A549 (cell line): ENCODE data around the gene SORBS1. TPM values are rescaled to one million over a fixed set of nuclear protein-coding genes. Genes with fewer than 3 reads are reported as not detected.

Source experiments
- ATAC-seq, 2 experiments: fragments of 200-7000 bp in 1 of 2; fragments of >200 bp in 1 of 2; cut with Nextera tagmentation in 1 of 2; cut with Tn5 transposase in 1 of 2; 3 replicates each; pipeline versions ENCODE4 v1.8.0 to v1.9.1; 2018 to 2020; ENCODE audit warnings: mild to moderate bottlenecking in 1 of 2, moderate library complexity in 1 of 2
- CTCF ChIA-PET: fragments of 300-600 bp; sonication (Branson Sonifier 250); formaldehyde crosslinking; extraction: SDS; loops from one replicate; lab custom pipeline; 2021; ENCODE audit warnings: antibody characterized with exemption, inconsistent platforms; lab: Yijun Ruan, JAX
- POLR2A ChIA-PET: fragments of 350-600 bp; formaldehyde crosslinking; extraction: SDS; loops from one replicate; lab custom pipeline; 2021; ENCODE audit warnings: antibody characterized with exemption, inconsistent platforms; lab: Yijun Ruan, JAX
- DNase-seq, 2 experiments: peaks; one replicate each; pipeline versions ENCODE4 v3.0.0 to v3.0.0-alpha.2; 2011 to 2016; ENCODE audit warnings: low read depth in 1 of 2, low spot score in 1 of 2
- FAIRE-seq: peaks from 2 replicates; lab custom pipeline; 2011; peaks lifted over from hg19 to GRCh38; lab: Jason Lieb, UNC
- H3K27ac ChIP-seq, 2 experiments: fragments of >200 bp; sonication (Bioruptor Twin); formaldehyde crosslinking; 3 replicates each; pipeline ENCODE4 v1.5.1; 2016 to 2017
- H3K4me1 ChIP-seq: fragments of >200 bp; sonication (Bioruptor Twin); formaldehyde crosslinking; 3 replicates; pipeline ENCODE4 v1.6.1; 2016
- H3K4me2 ChIP-seq: fragments of >200 bp; sonication (Bioruptor Twin); formaldehyde crosslinking; 3 replicates; pipeline ENCODE4 v1.6.1; 2016
- H3K4me3 ChIP-seq: fragments of >200 bp; sonication (Bioruptor Twin); formaldehyde crosslinking; 3 replicates; pipeline ENCODE4 v1.5.1; 2016
- H3K9me3 ChIP-seq: fragments of >200 bp; sonication (Bioruptor Twin); formaldehyde crosslinking; 3 replicates; pipeline ENCODE4 v1.6.1; 2016
- ATOH8 ChIP-seq: fragments of 250-450 bp; sonication (Bioruptor Pico); IDR thresholded peaks from 2 replicates; pipeline ENCODE4 v1.5.0; 2020; ENCODE audit warnings: low read depth, mild to moderate bottlenecking, moderate library complexity
- BCL3 ChIP-seq: fragments of >200 bp; sonication (Bioruptor Twin); formaldehyde crosslinking; IDR thresholded peaks from 3 replicates; pipeline ENCODE4 v1.6.1; 2016
- BHLHE40 ChIP-seq: IDR thresholded peaks from 2 replicates; pipeline ENCODE4 v1.6.1; 2012; ENCODE audit warnings: low read depth, low read length, inconsistent platforms
- CBX8 ChIP-seq: fragments of 200-600 bp; sonication (generic); IDR thresholded peaks from 2 replicates; pipeline ENCODE4 v1.6.1; 2016
- CHD4 ChIP-seq: fragments of 200-600 bp; sonication (generic); IDR thresholded peaks from 2 replicates; pipeline ENCODE4 v1.6.1; 2016; ENCODE audit warnings: antibody characterized with exemption, mild to moderate bottlenecking, borderline replicate concordance
- CTCF ChIP-seq: fragments of >200 bp; sonication (Bioruptor Twin); formaldehyde crosslinking; IDR thresholded peaks from 3 replicates; pipeline ENCODE4 v1.5.1; 2016
- E2F6 ChIP-seq: IDR thresholded peaks from 2 replicates; pipeline ENCODE4 v1.6.1; 2012; ENCODE audit warnings: low read depth, borderline replicate concordance
- ELK1 ChIP-seq: fragments of 150-350 bp; IDR thresholded peaks from 2 replicates; pipeline ENCODE4 v1.6.1; 2014; ENCODE audit warnings: low read depth, mild to moderate bottlenecking, low read length
- FOSB ChIP-seq: fragments of 250-450 bp; sonication (Bioruptor Pico); IDR thresholded peaks from 2 replicates; pipeline ENCODE4 v1.5.0; 2020; ENCODE audit warnings: mild to moderate bottlenecking, moderate library complexity
- FOSL2 ChIP-seq, 2 experiments: fragments of 450-650 bp in 1 of 2; fragments of >200 bp in 1 of 2; sonication (Bioruptor Twin) in 1 of 2; formaldehyde crosslinking; IDR thresholded peaks; 2 replicates each; pipeline versions ENCODE4 v1.5.0 to v1.6.1; 2016 to 2020; ENCODE audit warnings: mild to moderate bottlenecking in 1 of 2, moderate library complexity in 1 of 2
- GATA3 ChIP-seq: IDR thresholded peaks from 2 replicates; pipeline ENCODE4 v1.6.1; 2012; ENCODE audit warnings: borderline replicate concordance
- HES2 ChIP-seq: fragments of >200 bp; sonication (Bioruptor Twin); formaldehyde crosslinking; IDR thresholded peaks from 2 replicates; pipeline ENCODE4 v1.6.1; 2016
- HMGXB4 ChIP-seq: fragments of 250-450 bp; sonication (Bioruptor Pico); IDR thresholded peaks from 2 replicates; pipeline ENCODE4 v1.5.0; 2021; ENCODE audit warnings: mild to moderate bottlenecking, moderate library complexity, borderline replicate concordance
- KDM1A ChIP-seq: fragments of 200-600 bp; sonication (generic); IDR thresholded peaks from 2 replicates; pipeline ENCODE4 v1.6.1; 2016; ENCODE audit warnings: low read depth, mild to moderate bottlenecking
- MYC ChIP-seq: IDR thresholded peaks from 2 replicates; pipeline ENCODE4 v1.6.1; 2012; ENCODE audit warnings: mild to moderate bottlenecking, inconsistent platforms, low read length, improper control_type of control experiment, borderline replicate concordance
- PBX3 ChIP-seq: IDR thresholded peaks from 2 replicates; pipeline ENCODE4 v1.6.1; 2012
- POLR2A ChIP-seq: IDR thresholded peaks from 2 replicates; pipeline ENCODE4 v1.6.1; 2012; ENCODE audit warnings: mild to moderate bottlenecking, low read length
- RAD21 ChIP-seq, 2 experiments: fragments of >200 bp in 1 of 2; sonication (Bioruptor Twin) in 1 of 2; formaldehyde crosslinking in 1 of 2; IDR thresholded peaks in 1 of 2; conservative IDR thresholded peaks in 1 of 2; 2 replicates in 1 of 2; 3 replicates in 1 of 2; pipeline ENCODE4 v1.6.1; 2012 to 2018; ENCODE audit warnings: inconsistent platforms in 1 of 2
- USF2 ChIP-seq: fragments of 450-650 bp; IDR thresholded peaks from 2 replicates; pipeline ENCODE4 v1.6.1; 2014; ENCODE audit warnings: antibody characterized with exemption
- WGBS: methylation state at CpG from one replicate; pipeline ENCODE4 v1.1.6; 2017; ENCODE audit errors: missing lambda C conversion rate; 5-methylcytosine and 5-hydroxymethylcytosine counted together
- polyA plus RNA-seq, 4 experiments: library from polyadenylated mRNA; depleted of rRNA in 3 of 4; stranded (reverse); fragments of >200 nt; fragmentation: RNase III in 1 of 4; extraction: RNeasy Plus Mini Kit Qiagen cat#74134 plus additional on column Dnase treatment in 1 of 4; gene quantifications; 2 replicates in 3 of 4; 3 replicates in 1 of 4; pipeline ENCODE4 v1.2.3, GENCODE V29; 2011 to 2017

Gene SORBS1
- polyA plus RNA-seq, 2 of the 4 experiments (the other 2 are of a cell fraction), result 0.39 to 0.80 TPM

GRCh38 chr10:95296764-95297163 lies 264.4 kb downstream of the SORBS1 start:
- no peak for TF ChIP-seq GATA3
- TF ChIP-seq CBX8, result no peak
- TF ChIP-seq CTCF, result no peak
- no peak for TF ChIP-seq CHD4
- TF ChIP-seq KDM1A, result no peak
- no peak for TF ChIP-seq HMGXB4 (CRISPR knock-in tag)
- no peak for TF ChIP-seq POLR2A
- TF ChIP-seq PBX3, result no peak
- no peak for TF ChIP-seq ATOH8
- TF ChIP-seq HES2, result no peak
- CTCF ChIA-PET, result interaction anchor here (0.6 to 4.6 kb wide), 5 partner anchors 15 to 324 kb away, joined by 3 to 27 read pairs (median 4); no protein-coding TSS in a partner anchor

GRCh38 chr10:95295031-95295755 lies 266.0 kb downstream of the SORBS1 start:
- H3K9me3 ChIP-seq, result no peaks in the 10 kb centered on the region
- no peaks in the 10 kb centered on the region for H3K4me1 ChIP-seq
- no peak for ATAC-seq
- no peak for DNase-seq
- 96% methylated on average over 39 of the region's 39 CpGs for WGBS
- ChIA-PET POLR2A (no interaction called here), CTCF (interaction anchor here (1.0 to 4.6 kb wide), 4 partner anchors 11 to 52 kb away, joined by 4 to 27 read pairs (median 7); no protein-coding TSS in a partner anchor)
- no peak overlapping the region for H3K4me2 ChIP-seq
- peak overlapping the region; percentile 21 to 22; a peak in 3 of 6 replicates for H3K27ac ChIP-seq
- TF ChIP-seq ATOH8 (no peak), PBX3 (no peak), USF2 (no peak), FOSL2 (IDR thresholded peaks at IDR 0.05) (no peak), FOSL2 (CRISPR knock-in tag; IDR thresholded peaks at IDR 0.05) (no peak), FOSB (CRISPR knock-in tag) (no peak), CHD4 (no peak), MYC (no peak), BHLHE40 (no peak), BCL3 (no peak), ELK1 (no peak), POLR2A (no peak), RAD21 (conservative IDR thresholded peaks at IDR 0.05 in 1 of 2, IDR thresholded peaks at IDR 0.05 in 1 of 2) (no peak), CBX8 (no peak), E2F6 (no peak)
- FAIRE-seq, result no peak
- H3K4me3 ChIP-seq, result no peak overlapping the region

More at GRCh38 chr10:95296764-95297163, 264.4 kb downstream of the SORBS1 start:
- H3K4me1 ChIP-seq, result no peaks in the 10 kb centered on the region
- H3K27ac ChIP-seq, result 0 out of 6 replicates have a peak overlapping the region, but pooled peaks of 1 of the 2 experiments have one; percentile 19
- no peaks in the 10 kb centered on the region for H3K9me3 ChIP-seq
- DNase-seq, result no peak
- H3K4me2 ChIP-seq, result no peak overlapping the region
- ATAC-seq, result no peak
- H3K4me3 ChIP-seq, result no peak overlapping the region
- POLR2A ChIA-PET, result interaction anchor here (0.6 kb wide), 1 partner anchor 8 kb away, joined by 3 read pairs; no protein-coding TSS in a partner anchor
- 97% methylated on average over 4 of the region's 4 CpGs for WGBS
- FAIRE-seq, result no peak
